GM03348 (cell line): ENCODE data around the gene RAB11FIP4.

Experiments used
- DNase-seq: peaks from one replicate; pipeline ENCODE4 v3.0.0; 2012; ENCODE audit warnings: low spot score

Gene RAB11FIP4

DNA sequence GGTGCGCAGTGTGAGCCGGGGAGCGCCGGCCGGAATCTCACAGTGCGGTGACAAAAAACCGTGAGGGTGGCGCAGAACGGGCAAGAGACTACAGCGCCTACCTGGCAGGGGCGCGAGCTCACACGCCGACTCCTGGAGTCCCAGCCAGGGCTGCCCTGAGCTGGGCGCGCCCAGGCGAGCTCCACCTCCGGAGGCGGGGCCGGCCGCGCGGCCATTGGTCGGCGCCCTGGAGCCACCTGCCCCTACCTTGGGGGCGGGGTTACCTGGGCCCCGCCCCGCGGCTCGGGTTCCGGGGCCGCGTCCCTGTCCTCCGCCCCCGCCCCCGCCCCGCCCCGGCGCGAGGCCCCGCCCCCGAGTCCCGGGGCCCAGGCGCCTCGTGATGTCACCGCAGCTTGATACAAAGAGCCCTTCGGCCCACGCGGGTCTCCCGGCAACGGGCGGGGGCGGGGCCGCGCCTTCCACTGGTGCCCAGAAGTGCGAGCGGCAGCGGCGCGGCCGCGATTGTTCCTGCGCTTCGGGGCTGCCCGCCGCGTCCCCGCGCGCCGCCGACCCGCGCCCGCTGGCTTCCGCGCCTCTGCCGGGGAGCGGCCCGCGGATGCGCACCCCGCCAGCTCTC lies 96.3 kb downstream of the RAB11FIP4 start:
- peak; percentile 79 for DNase-seq

DNA sequence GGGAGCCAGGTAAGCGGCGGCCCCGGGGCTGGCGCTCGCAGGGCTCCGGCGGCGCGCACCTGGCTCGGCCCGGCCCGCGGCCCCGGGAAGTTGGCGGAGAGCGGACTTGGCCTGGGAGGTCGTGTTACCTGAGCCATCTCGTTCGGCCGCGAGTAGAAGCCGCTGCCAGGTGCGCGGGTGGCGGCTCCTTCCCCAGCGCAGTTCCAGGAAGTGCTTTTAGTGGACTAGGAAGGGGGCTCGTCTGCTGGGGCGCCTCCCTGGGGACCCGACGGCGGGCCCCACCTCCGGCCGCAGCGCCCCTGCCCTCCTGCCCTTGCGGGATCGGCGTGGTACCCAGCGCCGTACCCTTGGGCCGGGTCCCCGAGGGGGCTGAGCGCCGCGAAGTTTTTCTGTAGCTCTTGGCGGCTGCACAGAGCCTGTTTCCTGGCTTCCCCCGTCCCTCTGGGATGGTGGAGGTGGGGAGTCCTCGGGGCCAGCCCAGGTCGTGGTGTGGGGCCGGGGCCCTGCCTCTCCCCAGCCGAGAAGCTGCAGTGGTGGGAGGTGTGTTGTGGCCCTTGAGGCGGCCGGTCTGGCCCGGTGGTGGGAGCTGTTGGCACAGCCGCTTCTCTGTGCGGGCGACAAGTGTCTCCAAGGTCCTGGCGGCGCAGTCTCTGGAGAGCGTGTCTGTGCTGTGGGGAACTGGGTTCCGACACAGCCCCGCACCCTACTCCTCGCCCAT lies 96.9 kb downstream of the RAB11FIP4 start:
- DNase-seq, result no peak

DNA sequence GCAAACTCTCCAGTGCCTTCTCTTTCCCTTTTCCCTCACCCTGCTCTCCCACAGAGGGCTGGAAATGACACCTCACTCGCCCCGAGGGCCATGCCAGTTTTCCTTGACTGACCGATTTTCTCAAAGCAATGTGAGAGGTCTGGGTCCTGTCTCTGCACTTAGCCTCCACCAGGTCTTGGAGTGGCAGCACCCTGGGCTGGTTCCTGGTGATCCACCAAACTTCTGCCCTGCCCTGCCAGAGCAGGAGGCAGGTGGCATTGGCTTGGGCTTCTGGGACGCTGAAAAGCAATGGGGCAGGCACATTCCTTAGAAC lies 97.5 kb downstream of the RAB11FIP4 start:
- DNase-seq, result no peak

DNA sequence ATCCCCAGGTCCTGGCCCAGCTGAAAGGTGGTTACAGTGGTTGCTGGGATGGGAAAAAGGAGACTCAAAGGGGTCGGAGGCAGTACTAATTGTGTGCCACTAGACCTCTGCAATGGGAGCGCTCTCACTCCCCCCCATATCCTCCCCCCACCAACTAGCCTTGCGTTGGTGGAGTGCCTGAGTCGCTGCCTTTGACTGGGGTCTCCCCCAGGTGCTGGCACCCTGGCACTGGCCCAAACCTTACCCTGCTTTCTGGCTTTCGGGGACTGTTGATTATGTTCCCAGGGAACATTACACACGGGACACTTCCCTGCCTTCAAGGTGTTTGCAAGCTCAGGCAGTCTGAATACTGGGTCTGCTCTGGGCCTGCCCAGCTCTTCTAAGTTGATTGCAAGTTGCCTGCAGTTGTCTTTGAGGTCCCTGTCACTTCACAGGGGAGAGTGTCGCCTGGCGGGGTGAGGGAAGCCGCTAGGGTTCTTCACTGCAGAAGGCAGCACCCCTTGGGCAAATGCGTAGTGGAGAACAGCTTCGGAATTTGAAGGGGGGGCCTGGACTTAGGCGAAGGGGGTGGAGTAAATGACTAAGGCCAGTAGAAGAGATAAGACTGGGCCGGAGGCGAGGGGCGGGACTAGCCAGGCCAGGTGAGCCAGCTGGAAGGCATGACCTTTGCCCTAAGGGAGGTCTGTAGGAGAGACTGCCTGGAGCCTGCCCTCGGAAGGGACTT lies 98.0 kb downstream of the RAB11FIP4 start:
- no peak for DNase-seq

DNA sequence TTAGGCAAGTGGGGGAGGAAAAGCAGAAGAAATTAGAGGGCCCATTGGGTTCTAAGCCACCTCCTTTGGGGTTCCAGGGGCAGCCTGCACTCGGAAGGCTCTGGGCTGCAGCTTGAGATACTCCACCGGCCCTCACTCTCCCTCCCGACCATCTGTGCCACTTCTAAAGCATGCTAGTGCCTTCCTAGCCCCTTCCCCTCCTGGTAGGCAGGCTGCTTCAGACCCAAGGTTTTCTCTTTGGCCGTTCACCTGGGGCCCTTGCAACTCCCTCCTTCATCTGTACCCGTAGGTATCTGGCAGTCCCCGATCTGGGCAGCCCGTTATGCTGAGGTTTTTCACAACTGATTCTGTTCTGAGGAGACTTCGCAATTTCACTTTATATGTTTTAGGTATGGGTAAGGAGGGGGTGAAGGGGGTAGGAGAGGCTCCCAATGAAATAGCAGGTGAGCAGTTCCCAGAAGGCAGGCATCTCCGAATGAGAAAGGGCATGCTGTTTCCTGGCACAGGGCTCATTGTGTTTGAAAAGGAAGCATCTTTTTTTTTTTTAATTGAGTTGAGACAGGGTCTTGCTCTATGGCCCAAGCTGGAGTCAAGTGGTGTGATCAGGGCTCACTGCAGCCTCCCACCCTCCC lies 98.7 kb downstream of the RAB11FIP4 start:
- no peak for DNase-seq

DNA sequence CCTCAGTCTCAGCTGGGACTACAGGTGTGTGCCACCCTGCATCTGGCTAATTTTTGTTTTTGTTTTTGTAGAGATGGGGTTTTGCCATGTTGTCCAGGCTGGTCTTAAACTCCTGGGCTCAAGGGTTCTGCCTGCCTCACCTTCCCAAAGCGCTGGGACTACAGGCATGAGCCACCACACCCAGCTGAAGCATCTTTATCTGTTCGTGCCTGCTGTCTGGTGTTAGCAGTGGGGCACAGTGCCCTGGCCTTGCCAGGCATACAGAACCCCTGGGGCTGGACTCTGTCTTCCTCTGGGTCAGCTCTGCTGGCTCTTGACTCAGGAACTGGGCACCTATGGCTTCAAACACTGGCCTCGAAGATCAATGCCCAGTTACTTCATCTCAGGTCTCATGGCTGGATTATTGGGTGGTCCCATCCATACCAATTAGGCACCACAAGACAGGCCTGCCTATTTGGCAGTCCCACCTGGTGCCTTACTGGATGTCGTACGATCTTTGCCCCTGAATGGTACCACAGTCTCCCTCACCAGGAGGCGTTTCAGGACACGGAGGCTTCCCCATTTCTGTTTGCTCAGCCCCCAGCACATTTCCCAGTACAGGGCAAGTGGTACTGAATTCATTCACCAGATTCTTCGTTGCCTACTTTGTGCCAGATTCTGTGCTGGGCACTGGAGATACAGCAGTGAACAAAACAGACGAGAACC lies 99.3 kb downstream of the RAB11FIP4 start:
- no peak for DNase-seq

DNA sequence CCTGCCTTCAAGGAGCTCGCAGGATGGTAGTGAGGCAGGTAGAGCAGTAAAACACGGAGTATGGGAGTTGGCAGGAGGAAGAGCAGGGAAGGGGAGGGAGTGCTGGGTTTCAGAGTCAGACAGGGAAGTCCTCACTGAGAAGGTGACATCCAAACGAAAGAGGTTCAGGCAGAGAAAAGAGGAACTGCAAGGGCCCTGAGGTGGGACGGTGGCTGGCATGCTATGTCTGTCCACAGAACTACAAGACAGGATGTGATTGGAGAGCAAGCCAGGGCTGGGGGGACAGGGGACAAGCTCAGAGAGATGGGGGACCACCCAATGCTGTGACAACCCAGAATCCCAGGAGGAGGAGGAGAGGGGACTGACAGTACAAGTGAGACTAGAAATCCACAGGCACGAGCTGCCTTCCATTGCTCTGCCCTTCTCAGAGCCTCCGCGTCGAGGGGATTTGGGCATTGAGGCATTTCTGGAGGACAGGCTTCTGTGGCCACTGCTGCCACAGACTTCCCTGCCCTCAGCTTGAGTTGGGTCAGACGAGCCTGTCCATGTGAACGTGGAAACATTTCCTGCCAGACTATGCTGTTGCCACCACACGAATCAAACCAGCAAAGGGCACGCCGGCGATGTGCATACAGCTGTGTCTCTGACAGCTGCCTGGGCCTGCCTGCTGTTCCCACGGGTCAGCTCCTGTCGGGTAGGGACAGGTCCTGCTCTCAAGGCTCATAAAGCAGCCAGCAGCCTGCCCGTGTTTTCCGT lies 100.1 kb downstream of the RAB11FIP4 start:
- no peak for DNase-seq

DNA sequence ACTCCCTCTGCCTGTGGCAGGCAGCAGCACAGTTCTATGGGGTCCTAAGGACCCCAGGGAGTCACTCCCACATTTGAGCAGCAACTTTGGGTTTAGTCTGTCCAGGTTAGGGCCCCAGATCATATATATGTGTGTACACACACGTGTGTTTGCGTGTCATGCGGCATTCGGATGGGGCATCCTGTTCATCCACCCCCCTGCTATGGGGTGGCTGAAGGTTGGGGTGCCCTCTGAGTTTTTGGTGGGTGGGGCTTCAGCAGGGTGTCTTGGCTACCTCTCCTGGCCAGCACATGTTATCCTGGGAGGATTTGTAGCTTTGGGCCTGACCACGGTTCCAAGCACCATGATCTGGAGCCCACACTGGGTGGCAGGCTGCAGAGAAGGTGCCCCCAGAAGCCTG lies 100.7 kb downstream of the RAB11FIP4 start:
- no peak for DNase-seq

DNA sequence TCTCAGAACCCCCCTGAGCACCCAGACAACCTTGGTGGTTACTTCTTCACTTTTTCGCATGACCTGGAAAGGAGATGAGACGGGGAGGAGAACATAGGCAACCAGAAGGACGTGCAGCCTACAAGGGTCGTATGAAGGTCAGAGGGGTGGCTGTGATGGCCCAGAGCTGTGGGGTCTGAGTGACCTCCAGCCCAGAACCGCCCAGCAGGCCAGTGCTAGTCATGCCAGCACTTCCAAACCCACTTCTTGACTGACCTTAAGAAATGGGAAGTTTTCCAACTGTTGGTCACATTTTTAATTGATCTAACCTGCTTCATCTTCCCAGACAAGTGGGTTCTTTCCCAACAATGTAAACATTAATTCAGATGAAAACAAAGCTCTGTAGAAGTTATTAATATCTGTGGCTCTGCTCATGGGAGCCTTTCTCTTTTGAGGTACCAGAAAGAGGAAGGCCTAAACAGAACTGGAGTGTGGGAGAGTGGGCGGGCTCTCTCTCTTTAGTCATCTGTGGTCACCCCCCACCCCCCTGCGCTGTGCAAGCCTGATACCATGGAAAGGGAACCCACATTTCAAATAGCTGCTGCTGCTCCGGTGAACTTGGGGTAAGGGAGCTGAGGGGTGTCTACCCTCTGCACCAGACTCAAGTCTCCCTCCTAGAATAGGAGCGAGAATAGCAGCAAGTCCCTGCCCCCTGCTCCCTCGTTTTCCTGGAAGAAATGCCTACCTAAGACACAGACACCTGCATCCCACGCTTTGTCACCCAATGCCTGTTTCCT lies 101.6 kb downstream of the RAB11FIP4 start:
- no peak for DNase-seq

DNA sequence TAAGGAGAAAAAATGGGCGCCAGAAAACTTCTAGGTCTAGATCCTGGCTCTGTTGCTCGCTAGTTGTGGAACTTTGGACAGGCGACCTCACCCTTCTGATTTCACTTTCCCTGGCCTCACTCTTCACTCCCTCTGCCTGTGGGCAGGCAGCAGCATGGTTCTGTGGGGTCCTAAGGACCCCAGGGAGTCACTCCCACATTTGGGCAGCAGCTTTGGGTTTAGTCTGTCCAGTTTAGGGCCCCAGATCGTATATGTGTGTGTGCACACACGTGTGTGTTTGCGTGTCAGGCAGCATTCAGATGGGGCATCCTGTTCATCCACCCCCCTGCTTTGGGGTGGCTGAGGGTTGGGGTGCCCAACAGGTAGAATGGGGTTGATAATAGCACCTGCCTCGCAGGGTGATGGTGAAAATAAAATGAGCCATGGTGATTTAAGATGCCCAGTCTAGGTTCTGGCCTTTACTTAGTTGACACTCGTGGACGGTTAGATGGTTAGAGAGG lies 102.2 kb downstream of the RAB11FIP4 start:
- no peak for DNase-seq

DNA sequence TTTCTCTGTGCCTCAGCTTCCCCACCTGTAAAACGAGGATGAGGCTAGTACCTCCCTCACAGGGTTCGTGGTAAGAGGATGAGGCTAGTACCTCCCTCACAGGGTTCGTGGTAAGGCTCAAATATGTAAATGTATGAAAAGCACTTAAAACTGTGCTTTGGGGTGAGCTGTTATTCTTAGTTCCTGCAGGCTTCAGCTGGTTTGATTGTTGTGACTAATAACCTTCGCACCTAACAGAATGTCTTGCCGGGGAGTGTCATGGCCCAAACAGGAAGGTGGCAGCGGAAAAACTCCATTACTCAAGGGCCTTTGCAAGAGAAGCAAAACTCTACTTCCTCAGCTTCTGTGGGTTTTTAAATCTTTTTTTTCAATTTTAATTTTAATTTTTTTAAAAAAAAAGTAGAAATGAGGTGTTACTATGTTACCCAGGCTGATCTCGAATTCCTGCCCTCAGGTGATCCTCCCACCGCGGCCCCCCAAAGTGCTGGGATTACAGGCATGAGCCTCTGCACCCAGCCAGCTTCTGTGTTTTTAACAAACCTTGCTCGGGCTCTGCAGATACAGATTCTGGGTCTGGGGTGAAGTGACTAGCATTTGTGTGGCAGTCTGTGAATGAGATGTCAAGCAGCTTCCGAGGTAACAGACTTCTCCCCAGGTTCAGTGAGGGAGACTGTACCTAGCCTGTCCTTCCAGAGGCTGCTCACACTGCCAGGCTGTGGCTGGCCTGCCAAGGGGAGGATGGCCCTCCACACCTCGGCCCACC lies 103.0 kb downstream of the RAB11FIP4 start:
- DNase-seq, result no peak

DNA sequence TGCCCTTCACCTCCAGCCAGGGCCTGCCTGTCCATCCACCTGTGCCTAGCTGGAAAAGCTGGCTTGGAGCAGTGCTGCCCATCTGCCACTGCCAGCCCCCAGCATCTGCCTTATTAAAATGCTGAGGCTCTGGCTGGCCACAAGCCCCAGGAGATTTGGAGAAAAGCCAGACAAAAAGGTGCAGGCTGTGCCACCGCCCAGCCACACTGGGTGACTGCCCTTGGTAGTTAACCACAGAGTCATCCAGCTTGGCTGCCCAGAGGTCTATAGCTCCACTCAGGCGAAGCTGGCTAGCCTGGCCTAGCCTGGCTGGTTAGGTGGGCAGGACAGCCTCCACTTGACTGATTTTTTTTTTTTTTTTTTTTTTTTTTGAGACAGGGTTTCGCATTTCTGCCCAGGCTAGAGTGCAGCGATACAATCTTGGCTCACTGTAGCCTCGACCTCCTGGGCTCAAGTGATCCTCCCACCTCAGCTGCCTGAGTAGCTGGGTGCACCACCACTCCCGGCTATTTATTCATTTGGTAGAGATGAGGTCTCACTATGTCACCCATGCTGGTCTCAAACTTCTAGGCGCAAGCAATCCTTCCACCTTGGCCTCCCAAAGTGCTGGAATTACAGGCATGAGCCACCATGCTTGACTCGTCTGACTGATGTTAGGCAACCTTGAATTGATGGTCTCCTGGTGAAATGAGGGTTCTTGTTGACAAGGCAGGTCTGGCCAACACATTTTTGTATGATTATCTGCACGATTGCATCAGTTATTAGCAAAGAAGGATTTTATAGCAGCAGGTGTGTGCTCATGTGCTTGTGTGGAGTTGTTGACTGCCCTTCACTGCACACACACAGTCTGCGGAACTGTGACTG lies 103.8 kb downstream of the RAB11FIP4 start:
- DNase-seq, result no peak

DNA sequence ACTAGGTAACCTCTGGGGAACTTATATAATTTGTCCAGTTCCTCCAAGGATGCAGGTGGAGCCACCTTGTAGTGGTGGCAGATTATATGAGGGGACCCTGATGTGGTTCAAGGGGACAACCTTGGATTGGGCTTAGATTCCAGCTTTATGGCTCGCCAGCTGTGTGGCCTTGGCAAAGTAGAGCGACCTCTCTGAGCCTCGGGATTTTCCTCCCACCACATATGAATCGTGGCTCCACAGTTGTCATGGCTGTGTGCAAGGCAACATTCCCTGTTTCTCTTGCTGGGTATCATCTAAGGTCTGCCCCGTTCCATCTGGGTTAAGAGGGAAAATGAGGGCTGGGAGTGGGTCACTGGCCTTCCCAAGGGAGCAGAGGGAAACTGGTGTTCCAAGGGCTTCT lies 104.6 kb downstream of the RAB11FIP4 start:
- DNase-seq, result no peak

DNA sequence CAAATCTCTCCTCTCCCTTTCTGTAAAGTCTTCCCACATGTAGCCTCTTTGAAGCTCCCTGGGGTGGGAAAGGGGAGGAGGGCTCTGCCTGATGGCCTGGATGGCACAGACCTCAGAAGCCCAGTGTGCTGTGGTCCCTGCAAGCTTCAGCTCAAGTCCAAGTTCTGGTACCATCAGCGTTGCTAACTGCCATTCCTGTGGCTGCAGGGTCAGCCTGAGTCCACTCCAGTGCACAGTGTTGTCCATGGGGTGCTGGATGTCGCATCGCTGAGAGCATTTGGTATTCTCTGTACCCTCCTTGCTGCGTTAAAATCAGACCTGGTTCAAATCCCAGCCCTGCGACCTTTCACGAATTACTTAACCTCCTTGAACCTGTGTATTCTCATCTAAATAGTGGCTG lies 105.1 kb downstream of the RAB11FIP4 start:
- no peak for DNase-seq

DNA sequence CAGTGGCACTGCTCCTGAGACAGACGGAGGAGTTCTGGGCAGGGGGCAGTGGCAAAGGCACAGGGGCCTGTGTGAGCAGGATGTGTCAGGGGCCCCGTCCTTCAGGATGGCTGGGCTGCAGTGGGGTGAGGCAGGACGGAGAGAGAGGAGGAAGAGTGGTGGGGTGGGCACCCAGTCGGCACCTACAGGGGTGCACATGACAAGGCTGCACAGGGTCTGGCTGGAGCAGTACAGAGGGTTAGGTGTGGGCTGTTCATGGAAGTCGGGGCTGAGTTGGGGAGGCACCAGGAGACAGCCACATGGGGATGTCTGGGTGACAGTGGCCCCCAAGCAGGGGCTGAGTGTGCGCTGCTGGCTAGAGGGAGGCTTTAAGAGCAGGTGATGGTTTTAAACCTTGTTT lies 106.0 kb downstream of the RAB11FIP4 start:
- no peak for DNase-seq

DNA sequence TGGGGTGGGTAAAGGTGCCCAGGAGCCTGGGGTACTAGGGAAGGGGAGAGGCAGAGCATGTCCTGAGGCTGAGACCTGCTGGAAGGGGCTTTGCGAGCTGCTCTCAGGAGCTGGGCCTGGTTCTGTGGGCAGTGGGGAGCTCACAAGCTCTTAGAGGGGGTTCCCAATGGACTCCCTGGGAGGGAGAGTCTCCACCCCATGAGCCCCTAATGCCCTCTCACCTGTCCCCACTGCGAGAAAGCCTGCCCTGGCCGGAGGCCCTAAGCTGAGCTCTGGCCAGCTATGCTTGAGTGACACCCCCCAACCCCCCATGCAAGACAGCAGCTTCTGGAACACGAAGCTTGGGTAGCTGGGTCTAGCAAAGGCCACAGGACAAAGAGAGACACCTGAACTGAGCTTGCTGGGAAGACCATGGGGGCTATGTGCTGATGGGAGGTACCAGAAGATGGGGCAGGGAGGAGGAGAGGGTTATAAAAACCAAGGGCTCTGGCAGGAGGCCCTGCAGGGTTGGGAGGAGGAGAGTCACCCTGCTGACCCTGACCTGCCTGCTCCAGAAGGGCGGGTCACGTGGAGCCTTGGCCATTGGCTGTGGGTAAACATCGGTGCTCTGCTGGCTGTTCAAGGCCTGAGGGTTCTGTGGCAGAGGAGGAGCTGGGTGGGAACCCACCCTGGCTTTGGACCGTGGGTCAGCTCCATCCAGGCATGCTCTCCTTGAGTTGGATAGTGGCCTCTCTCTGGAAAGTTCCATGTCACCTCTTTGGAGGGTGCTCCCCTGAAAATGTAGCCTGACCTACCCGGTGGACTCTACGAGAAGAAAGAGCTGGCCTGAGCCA lies 106.7 kb downstream of the RAB11FIP4 start:
- no peak for DNase-seq

DNA sequence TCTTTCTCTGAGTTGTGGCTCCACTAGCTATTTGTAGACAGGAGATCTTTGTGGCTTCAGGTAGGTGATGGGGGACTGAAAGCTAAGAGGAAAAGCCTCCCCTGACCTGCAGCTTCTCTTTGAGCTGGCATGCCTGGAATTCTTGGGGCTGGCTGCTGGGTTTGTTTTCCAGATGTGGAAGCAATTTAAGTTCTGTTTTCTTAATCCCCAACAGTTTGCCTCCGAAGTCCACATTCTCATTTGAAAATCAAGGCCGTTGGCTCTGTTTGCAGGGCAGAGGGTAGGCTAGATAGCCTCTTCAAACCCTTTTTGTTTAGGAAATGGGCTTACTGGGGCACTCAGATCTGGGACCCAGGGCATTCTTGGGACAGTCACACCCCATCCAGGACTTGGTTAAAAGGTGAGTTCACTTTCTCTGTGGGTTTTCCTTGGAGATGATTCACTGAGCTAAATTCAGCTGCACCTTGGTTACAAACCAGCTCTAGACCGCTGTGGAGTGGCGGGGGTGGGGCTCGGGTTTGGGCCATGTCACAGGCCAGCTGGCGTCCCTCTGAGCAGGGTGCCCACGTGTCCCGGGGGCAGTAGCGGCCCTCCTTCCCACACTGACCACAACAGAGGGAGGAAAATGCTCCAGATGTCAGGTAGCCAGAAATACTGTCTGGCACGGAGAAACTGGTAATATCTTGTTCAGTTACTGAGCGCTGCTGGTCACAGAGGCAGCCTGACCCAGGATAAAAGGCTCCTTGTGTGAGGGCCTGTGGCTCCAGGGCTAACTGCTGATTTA lies 108.5 kb downstream of the RAB11FIP4 start:
- DNase-seq, result no peak
